ENCODE results near the gene RASA3. TPM values are rescaled to one million over a fixed set of nuclear protein-coding genes. Genes with fewer than 3 reads are reported as not detected.
A peak's percentile ranks its signal among the peaks of the same experiment; 100 is the strongest.
"Not testable (repeated sequence)": the region's sequence is repeated elsewhere in the genome, so short reads cannot be mapped to it uniquely, and the experiment has no call there.

The RASA3 gene, protein sequence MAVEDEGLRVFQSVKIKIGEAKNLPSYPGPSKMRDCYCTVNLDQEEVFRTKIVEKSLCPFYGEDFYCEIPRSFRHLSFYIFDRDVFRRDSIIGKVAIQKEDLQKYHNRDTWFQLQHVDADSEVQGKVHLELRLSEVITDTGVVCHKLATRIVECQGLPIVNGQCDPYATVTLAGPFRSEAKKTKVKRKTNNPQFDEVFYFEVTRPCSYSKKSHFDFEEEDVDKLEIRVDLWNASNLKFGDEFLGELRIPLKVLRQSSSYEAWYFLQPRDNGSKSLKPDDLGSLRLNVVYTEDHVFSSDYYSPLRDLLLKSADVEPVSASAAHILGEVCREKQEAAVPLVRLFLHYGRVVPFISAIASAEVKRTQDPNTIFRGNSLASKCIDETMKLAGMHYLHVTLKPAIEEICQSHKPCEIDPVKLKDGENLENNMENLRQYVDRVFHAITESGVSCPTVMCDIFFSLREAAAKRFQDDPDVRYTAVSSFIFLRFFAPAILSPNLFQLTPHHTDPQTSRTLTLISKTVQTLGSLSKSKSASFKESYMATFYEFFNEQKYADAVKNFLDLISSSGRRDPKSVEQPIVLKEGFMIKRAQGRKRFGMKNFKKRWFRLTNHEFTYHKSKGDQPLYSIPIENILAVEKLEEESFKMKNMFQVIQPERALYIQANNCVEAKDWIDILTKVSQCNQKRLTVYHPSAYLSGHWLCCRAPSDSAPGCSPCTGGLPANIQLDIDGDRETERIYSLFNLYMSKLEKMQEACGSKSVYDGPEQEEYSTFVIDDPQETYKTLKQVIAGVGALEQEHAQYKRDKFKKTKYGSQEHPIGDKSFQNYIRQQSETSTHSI
- 1 to 10 TPM; 6.5 to 9.0 TPM for total RNA-seq
- long read RNA-seq, full-length matches to known transcripts = 1 of 6 reads
- long read RNA-seq, partial matches to known transcripts = 4 of 6 reads
- long read RNA-seq, other reads (novel, unspliced or antisense) = 1 of 6 reads

DNA sequence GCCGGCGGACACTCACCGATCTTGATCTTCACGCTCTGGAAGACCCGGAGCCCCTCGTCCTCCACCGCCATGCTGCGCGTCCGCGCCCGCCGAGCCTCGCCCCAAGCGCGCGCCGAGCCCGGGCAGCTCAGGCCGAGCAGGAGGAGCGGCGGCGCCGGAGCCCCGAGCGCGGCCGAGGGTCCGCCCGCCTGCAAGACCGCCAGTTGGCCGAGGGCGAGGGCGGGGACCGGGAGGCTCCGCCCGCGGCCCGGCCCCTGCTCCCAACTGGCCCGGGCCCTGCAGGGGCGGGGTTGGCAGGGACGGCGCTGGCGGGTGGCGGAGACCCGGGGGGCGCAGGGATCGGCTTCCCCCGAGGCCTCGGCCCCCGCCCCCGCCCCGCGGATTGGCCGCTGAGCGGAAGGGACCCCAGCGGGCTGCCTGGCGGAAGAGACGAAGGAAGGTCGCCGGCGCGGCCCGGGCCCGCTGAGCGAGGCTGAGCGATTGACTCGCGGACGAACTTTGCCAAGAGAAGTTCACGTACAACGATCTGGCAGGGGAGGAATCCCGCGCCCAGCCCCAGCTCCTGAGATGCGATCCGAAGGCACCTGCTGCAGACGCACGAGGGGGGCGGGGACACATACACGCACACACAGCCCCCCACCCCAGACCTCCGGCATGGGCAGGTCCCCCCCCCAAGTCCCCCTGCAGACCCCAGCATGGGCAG is at the start of gene RASA3:
TSS of gene RASA3 (minus strand) at position 205 of the 703 bp plus-strand sequence. CDS start at position 71, 134 bp downstream.
- peak; percentile 90 for ATAC-seq
- DNase-seq = peak; percentile 73 to 80
- intact Hi-C loops (cut with DNase I, micrococcal nuclease) = no loop called here

DNA sequence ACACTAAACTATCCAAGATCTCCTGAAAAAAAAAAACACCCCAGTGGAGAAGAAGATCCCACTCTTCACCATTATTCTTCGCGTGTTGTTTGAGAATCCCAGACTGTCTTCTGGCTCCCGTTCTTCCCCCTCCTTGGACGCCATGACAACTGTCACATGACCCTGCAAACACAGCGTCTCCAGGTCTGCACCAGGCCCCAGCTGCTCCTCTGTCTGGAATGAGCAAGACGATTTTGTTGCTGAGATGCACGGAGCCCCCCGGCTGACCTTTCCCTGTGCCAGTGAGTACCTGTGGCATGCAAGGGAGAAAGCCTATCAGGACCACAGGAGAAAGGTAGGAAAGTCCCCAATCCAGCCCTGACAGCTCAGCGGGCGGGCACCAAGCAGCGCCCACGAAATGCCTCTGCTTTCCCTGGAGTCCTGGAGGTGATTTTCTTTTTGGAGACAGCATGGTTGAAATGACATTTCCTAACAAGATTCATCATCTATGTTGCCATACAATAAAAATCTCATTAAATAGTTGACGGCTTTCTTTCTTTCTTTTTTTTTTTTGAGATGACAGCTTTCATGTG is 46.8 kb upstream of the RASA3 start, which contains the start of gene CFAP97D2:
TSS of gene CFAP97D2 (plus strand) at position 171 of the 572 bp plus-strand sequence. CDS start at position 245, 74 bp downstream.
- DNase-seq = no peak
- ATAC-seq = no peak
- intact Hi-C loops (cut with DNase I, micrococcal nuclease) = no loop called here

DNA sequence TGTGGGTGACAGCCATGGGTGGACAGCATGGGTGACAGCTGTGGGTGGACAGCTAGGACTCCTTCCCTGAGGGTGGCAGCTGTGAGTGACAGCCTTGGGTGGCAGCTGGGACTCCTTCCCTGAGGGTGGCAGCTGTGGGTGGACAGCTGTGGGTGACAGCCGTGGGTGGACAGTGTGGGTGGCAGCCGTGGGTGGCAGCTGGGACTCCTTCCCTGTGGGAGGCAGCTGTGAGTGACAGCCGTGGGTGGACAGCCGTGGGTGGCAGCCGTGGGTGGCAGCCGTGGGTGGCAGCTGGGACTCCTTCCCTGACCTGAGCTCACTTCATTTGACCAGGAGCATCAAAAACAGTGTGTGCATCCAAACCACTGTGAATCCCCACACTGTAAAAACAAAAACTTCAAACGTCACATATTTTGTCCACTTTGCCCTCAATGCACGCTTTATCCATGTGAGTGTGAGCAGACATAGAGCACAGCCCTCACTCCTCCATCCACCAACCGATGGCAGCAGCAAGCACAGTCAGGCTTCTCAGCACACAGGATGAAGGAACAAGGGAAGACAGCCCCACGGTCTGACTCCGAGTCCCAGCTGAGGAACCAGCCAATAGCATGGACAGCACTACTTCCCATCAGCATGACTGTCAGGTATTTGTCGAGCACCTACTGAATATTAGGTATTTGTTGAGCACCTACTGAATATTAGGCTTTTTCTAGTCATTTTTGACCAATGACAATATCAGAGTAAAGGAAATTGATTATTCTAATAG is 45.0 kb upstream of the RASA3 start:
- no peak for ATAC-seq

DNA sequence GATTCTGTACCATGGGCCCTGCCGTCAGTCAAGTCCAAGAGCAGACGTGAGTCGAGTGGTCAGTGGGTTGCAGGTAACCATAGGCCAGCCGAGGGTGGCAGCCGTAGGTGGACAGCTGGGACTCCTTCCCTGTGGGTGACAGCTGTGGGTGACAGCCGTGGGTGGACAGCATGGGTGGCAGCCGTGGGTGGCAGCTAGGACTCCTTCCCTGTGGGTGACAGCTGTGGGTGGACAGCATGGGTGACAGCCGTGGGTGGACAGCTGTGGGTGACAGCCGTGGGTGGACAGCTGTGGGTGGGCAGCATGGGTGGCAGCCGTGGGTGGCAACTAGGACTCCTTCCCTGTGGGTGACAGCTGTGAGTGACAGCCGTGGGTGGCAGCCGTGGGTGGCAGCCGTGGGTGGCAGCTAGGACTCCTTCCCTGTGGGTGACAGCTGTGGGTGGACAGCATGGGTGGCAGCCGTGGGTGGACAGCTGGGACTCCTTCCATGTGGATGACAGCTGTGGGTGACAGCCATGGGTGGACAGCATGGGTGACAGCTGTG is 44.0 kb upstream of the RASA3 start:
- ATAC-seq; intact Hi-C loops (cut with DNase I, micrococcal nuclease); DNase-seq: not testable (repeated sequence)

More for the DNA sequence above, 45.0 kb upstream of the RASA3 start:
- DNase-seq = no peak
- intact Hi-C loops (cut with DNase I, micrococcal nuclease) = no loop called here

DNA sequence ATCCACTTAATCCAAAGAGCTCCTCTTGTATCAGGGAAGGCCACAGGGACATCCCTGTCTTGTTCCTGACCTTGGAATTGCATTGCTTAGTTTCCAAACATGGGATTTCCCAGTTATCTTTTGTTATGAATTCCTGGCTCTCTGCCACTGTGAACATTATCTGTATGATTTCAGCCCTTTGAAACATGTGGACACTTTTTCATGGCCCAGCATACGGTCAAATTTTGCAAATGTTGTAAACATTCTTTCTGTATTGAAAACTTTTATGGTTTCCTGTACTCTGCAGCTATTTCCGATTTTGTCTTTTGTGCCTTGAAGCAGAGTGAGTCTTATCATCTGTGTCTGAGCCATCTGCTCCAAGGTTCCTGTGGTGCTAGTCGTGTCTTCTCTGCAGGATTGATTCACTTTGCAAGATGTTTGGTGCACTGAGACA is 42.1 kb upstream of the RASA3 start:
- DNase-seq (no peak), ATAC-seq (no peak)
- intact Hi-C loops (cut with DNase I, micrococcal nuclease) = no loop called here

DNA sequence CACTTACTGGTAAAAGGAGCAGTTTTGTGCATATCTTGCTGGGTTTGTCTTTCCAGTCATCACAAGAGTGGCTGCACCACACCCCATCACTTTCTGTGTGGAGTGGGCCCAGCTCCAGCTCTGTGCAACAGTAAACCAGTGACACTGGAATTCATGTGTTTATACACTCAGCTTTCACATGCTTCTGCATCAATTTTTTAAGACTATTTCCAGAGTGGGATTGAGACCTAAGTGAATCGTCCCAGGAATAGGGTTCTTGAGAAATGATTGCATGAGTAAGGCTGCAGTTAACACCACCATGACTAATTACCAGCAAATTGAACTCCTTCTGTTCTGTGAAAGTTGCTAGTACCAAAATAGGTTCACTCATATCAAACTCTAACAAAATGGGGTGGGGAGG is 41.3 kb upstream of the RASA3 start:
- ATAC-seq = no peak
- intact Hi-C loops (cut with DNase I, micrococcal nuclease) = no loop called here
- DNase-seq = no peak

DNA sequence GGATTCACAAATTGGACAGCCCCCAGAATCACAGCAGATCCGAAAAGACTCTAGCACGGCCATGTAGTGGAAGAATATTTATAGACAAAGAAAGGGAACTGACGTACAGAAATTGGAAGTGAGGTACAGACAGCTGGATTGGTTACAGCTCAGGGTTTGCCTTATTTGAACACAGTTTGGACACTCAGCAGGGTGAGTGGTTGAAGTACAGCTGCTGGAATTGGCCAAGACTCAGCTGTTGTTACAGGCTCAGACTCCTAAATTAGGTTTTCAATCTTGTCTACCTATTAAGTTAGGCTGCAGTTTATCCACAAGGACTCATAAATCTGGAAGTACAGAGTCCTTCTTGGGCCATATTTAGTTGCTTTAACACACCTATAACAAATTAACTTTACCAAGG is 40.8 kb upstream of the RASA3 start:
- intact Hi-C loops (cut with DNase I, micrococcal nuclease) = no loop called here
- ATAC-seq = no peak
- DNase-seq = no peak

DNA sequence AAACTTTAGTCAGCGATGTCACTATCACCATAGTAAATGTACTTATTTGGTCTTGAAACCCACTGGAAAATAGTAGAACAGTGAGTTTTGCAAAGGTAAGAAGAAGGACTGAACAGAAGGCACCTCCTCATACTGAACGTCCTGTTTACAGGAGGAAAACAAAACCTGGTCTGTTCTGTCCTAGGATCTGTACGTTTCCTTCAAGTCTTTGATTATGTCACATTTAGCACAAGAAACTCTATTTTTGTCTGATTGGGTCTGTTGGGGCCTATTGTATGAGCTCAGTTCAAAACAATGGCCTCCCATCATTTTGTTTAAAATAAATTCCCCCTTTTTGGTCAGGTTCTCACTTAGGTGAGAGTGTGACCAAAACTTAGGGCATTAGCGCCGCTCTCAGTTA is 35.5 kb upstream of the RASA3 start:
- DNase-seq (no peak), ATAC-seq (no peak)
- intact Hi-C loops (cut with DNase I, micrococcal nuclease) = no loop called here

DNA sequence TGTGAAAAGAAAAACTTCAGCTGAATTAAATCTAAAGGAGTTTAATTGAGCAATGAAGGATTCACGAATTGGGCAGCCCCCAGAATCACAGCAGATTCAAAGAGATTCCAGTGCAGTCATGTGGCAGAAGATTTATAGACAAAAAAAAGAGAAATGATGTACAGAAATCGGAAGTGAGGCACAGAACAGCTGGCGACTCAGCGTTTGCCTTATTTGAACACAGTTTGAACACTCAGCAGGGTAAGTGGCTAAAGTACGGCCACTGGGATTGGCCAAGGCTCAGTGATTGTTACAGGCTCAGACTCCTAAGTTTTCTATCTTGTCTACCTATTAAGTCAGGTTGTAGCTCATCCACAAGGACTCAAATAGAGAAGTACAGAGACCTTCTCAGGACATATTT is 35.0 kb upstream of the RASA3 start:
- ATAC-seq (no peak), DNase-seq (no peak)
- intact Hi-C loops (cut with DNase I, micrococcal nuclease) = no loop called here

DNA sequence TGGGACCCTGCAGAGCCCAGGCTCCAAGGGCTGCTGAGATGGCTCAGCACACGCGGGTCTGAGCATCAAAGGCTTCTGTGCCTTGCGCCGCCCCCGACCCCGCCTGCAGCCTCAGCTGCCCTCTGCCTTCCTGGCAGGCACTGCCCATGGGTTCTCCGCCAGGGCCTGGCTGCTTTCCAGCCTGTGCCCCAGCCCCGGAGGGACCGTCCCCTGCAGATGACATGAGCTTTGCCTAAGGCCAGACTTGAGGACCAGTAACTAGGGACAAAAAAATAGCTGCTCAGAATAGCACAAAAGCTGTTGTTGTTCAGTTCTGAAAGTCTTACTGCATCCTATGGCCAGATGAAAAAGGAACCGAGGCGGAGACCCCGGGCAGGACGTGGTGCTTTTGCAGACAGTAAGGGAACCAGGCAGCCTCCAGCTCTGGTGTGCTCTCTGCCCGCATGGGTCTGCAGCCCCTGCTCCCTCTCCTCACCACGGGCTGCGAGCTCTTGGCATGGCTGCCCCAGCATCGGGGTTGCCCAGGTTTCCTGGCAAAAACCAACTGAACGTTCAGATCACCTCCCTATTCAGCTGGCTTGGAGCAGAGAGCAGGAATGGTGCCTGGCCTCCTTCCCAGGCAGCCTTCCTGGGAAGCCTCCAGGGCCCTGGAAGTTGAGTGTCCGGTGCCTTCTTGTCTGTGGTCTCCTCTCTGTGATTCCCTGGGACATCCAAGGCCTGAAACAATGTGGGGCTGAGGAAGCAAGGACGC is 34.1 kb upstream of the RASA3 start:
- intact Hi-C loops (cut with DNase I, micrococcal nuclease) = no loop called here
- no peak for DNase-seq
- no peak for ATAC-seq

DNA sequence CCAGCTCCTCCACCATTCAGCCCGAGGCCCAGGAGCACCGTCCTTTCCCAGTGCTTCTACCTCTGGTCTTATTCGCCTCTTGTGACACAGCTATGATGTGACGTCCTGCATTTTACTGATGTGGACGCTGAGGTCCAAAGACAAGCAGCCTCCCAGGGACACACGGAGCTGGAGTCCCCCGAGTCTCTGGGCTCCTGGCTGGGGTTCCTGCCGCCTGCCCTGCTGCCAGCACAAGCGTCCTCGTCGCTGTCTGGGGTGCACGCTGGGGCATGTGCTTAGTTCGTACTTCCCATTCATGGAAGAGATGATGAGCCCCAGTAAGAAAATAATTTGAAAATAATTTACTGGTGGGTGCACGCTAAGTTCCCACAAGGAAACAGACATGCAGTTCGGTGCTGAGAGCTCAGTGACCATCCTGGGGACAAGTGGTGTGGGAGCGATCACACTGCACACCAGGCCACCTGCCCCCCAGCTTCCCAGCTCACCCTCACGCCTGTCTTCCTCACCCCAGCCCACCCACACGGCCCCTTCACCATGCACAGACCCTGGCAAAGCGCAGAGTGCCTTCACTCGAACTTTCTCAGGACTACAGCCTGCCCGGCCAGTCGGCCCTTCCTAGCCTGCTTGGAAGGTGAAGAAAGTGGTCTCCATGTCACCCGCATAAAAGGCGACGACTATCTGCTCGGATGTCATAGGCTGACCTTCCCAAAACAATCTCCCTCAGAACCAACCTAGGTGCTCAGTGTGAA is 32.4 kb upstream of the RASA3 start:
- intact Hi-C loops (cut with DNase I, micrococcal nuclease) = no loop called here
- DNase-seq (no peak), ATAC-seq (no peak)

DNA sequence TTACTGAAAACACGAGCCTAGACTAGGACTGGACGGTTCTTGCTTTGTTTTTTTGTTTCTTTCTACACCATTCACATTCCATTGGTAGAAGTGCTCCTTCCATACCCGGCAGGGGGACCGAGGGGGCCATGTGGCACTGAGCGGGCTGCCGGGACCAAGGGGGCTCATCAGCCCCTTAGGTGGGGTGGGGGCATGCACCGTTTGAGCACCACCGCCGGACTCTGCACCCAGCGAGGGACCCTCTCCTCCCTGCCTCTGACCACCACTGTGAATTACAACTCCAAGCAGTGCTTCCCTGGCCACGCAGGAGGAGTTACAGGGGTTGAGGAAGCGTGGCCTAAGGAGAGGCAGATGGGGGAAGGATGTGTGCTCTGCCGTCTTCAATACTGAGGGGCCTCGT is 31.6 kb upstream of the RASA3 start:
- intact Hi-C loops (cut with DNase I, micrococcal nuclease) = no loop called here
- DNase-seq (no peak), ATAC-seq (no peak)

DNA sequence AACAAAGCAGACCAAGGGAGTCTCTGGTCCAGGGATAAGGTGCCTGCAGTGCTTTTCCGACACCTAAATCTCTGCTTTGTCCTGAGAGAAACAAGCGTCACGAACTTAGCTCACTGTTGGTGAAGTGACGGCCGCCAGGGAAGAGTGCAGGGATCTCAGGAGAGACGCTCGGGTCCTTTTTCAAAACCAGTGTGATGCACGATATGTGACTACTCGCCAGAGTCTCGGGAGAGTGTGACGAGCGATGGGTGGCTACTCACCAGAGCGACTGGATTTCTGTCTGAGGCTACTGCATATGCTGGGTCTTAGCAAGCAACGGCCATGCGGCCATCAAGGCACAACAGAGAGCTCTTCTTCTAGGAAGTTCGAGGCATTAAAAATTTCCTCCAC is 30.1 kb upstream of the RASA3 start:
- intact Hi-C loops (cut with DNase I, micrococcal nuclease) = no loop called here
- DNase-seq (no peak), ATAC-seq (no peak)

DNA sequence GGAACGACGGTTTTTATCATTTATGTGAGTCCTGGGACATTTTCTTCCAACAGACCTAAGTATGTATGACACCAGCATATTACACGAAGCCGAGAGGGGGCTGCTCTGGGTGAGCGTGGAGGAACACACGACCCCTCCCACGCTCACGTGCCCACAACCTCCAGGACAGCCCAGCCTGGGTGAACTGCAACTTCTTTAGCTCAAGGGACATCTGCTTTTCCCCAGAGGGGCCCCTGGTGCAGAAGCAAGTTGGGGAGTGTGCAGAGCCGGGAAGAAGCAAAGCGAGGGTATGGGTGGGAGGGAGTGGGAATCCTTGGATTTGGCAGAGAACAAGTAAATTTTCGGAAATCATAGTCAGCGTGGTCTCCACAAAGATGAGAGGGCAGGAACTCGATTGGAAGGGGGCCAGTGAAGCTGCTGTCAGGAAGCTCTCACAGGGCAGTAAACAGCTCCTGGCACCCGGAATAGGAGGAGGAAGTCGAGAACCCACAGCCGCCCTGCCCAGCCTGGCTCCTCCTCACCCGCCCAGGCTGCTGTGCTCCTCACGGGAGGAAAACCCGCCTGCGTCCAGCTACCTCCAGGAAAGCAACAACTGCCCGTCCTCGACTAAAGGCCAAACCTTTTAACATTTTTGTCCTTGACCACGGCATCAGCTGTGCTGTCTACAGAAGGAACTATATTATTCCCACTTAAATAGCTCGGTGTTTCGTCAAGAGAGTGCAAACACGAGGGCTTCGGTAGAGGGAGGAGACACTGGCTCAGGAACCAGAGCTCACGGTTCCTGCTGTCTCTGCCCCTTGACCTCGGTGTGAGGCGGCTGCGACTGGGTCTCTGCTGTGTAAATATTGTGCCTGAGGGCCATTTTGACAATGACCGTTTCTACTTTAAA is 29.5 kb upstream of the RASA3 start:
- ATAC-seq (peak; percentile 98), DNase-seq (peak; percentile 80 to 86)
- intact Hi-C loops (cut with DNase I, micrococcal nuclease) = no loop called here

DNA sequence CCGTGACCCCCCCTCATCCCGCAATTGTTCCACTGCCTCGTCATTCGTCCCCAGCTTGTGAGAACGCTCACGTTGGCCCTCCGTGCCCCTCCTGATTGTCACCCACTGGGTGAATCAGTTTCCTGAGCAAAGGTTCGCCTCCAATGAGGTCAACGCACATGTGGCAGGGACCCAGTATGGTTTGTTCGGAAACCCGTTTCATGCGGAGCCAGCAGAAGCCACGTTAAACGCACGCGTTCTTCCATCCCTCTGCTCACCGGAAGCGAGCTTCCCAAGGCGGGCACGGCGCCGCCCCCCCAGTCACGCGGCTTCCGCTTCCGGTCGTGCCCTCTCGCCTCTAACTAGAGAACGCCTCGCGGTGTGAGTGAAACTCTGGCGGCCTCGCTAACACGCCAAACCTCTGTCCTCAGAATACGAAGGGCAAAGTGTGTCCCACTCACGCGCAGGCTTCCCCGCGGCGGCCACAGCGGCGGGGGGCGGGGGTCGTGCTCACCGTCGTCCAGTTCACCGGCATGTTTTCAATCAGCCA is 28.7 kb upstream of the RASA3 start:
- DNase-seq (no peak), ATAC-seq (no peak)
- intact Hi-C loops (cut with DNase I, micrococcal nuclease) = no loop called here

All from left colon (tissue), 2 donors.